SK-N-SH treated with all-trans-retinoic acid at 6 μM for 48 hours (cell line): ENCODE results near the gene SNAPC4.

ENCODE experiments used
- ATAC-seq: fragments of 200-7000 bp; cut with Tn5 transposase; 3 replicates; pipeline ENCODE4 v1.9.1; 2020; ENCODE audit warnings: mild to moderate bottlenecking, moderate library complexity
- ARNTL ChIP-seq: fragments of 450-650 bp; formaldehyde crosslinking; IDR thresholded peaks from 2 replicates; pipeline ENCODE4 v1.5.0; 2020; ENCODE audit warnings: low read depth, mild to moderate bottlenecking, moderate library complexity, borderline replicate concordance
- BACH2 ChIP-seq: fragments of 250-450 bp; sonication (Bioruptor Pico); IDR thresholded peaks from 2 replicates; pipeline ENCODE4 v1.9.0; 2021; ENCODE audit warnings: mild to moderate bottlenecking, borderline replicate concordance
- CREB5 ChIP-seq: fragments of 250-450 bp; sonication (Bioruptor Pico); IDR thresholded peaks from 2 replicates; pipeline ENCODE4 v1.5.1; 2020; ENCODE audit warnings: low read depth, mild to moderate bottlenecking, moderate library complexity
- CSDC2 ChIP-seq: fragments of 250-450 bp; sonication (Bioruptor Pico); IDR thresholded peaks from 2 replicates; pipeline ENCODE4 v1.5.0; 2020; ENCODE audit warnings: mild to moderate bottlenecking, moderate library complexity
- CSRNP3 ChIP-seq: fragments of 250-450 bp; sonication (Bioruptor Pico); IDR thresholded peaks from 2 replicates; pipeline ENCODE4 v1.5.1; 2021; ENCODE audit warnings: mild to moderate bottlenecking, moderate library complexity
- ESRRG ChIP-seq: fragments of 250-450 bp; sonication (Bioruptor Pico); IDR thresholded peaks from 2 replicates; pipeline ENCODE4 v1.6.1; 2021; ENCODE audit warnings: mild to moderate bottlenecking
- GLIS3 ChIP-seq: fragments of 250-450 bp; sonication (Bioruptor Pico); IDR thresholded peaks from 2 replicates; pipeline ENCODE4 v1.5.0; 2020; ENCODE audit warnings: mild to moderate bottlenecking, moderate library complexity
- ISL1 ChIP-seq: fragments of 250-450 bp; sonication (Bioruptor Pico); IDR thresholded peaks from 2 replicates; pipeline ENCODE4 v2.1.2; 2022; ENCODE audit warnings: mild to moderate bottlenecking, moderate library complexity
- OSR1 ChIP-seq: fragments of 250-450 bp; sonication (Bioruptor Pico); IDR thresholded peaks from 2 replicates; pipeline ENCODE4 v1.8.0; 2022; ENCODE audit warnings: moderate library complexity, mild to moderate bottlenecking, inconsistent platforms
- PATZ1 ChIP-seq: fragments of 250-450 bp; sonication (Bioruptor Pico); IDR thresholded peaks from 2 replicates; pipeline ENCODE4 v1.8.0; 2020; ENCODE audit warnings: mild to moderate bottlenecking, moderate library complexity, borderline replicate concordance
- POU6F1 ChIP-seq: fragments of 250-450 bp; sonication (Bioruptor Pico); IDR thresholded peaks from 2 replicates; pipeline ENCODE4 v1.8.0; 2021; ENCODE audit warnings: low read depth, mild to moderate bottlenecking, moderate library complexity, borderline replicate concordance
- PPARA ChIP-seq: fragments of 250-450 bp; sonication (Bioruptor Pico); IDR thresholded peaks from 2 replicates; pipeline ENCODE4 v1.5.0; 2020; ENCODE audit warnings: mild to moderate bottlenecking, borderline replicate concordance
- RARB ChIP-seq: fragments of 250-450 bp; sonication (Bioruptor Pico); IDR thresholded peaks from 2 replicates; pipeline ENCODE4 v1.8.0; 2021; ENCODE audit warnings: mild to moderate bottlenecking, moderate library complexity
- SNAI2 ChIP-seq: fragments of 250-450 bp; sonication (Bioruptor Pico); IDR thresholded peaks from 2 replicates; pipeline ENCODE4 v1.5.0; 2020; ENCODE audit warnings: mild to moderate bottlenecking, moderate library complexity
- TCF4 ChIP-seq: fragments of 250-450 bp; sonication (Bioruptor Pico); IDR thresholded peaks from 2 replicates; pipeline ENCODE4 v1.8.0; 2021; ENCODE audit warnings: mild to moderate bottlenecking, moderate library complexity, borderline replicate concordance
- TOX ChIP-seq: fragments of 250-450 bp; sonication (Bioruptor Pico); IDR thresholded peaks from 2 replicates; pipeline ENCODE4 v1.8.0; 2021; ENCODE audit warnings: mild to moderate bottlenecking, moderate library complexity, borderline replicate concordance
- TSHZ2 ChIP-seq: fragments of 250-450 bp; sonication (Bioruptor Pico); IDR thresholded peaks from 2 replicates; pipeline ENCODE4 v1.5.0; 2020; ENCODE audit warnings: mild to moderate bottlenecking, moderate library complexity
- ZC3H10 ChIP-seq: fragments of 250-450 bp; sonication (Bioruptor Pico); IDR thresholded peaks from 2 replicates; pipeline ENCODE4 v1.5.1; 2021; ENCODE audit warnings: mild to moderate bottlenecking, moderate library complexity
- ZFP3 ChIP-seq: fragments of 250-450 bp; sonication (Bioruptor Pico); IDR thresholded peaks from 2 replicates; pipeline ENCODE4 v1.5.0; 2020; ENCODE audit warnings: mild to moderate bottlenecking, moderate library complexity
- ZFP30 ChIP-seq: fragments of 450-650 bp; formaldehyde crosslinking; IDR thresholded peaks from 2 replicates; pipeline ENCODE4 v1.5.0; 2022; ENCODE audit warnings: mild to moderate bottlenecking, moderate library complexity
- ZNF565 ChIP-seq: fragments of 450-650 bp; formaldehyde crosslinking; conservative IDR thresholded peaks from 2 replicates; pipeline ENCODE4 v1.5.0; 2020; ENCODE audit warnings: low read depth, mild to moderate bottlenecking, moderate library complexity
- ZNF70 ChIP-seq: fragments of 450-650 bp; formaldehyde crosslinking; IDR thresholded peaks from 2 replicates; pipeline ENCODE4 v1.5.0; 2020; ENCODE audit warnings: mild to moderate bottlenecking, moderate library complexity
- ZNF8 ChIP-seq: fragments of 450-650 bp; formaldehyde crosslinking; IDR thresholded peaks from 2 replicates; pipeline ENCODE4 v1.5.0; 2020; ENCODE audit warnings: mild to moderate bottlenecking, moderate library complexity

Gene SNAPC4

GRCh38 chr9:136416914-136417313 lies 16.9 kb upstream of the SNAPC4 start:
- no peak for ATAC-seq
- TF ChIP-seq TOX: no peak
- TF ChIP-seq SNAI2 (CRISPR knock-in tag): no peak
- TF ChIP-seq ZNF8 (CRISPR knock-in tag): no peak
- TF ChIP-seq ZNF565 (CRISPR knock-in tag): no peak
- TF ChIP-seq PPARA (CRISPR knock-in tag): no peak
- no peak for TF ChIP-seq ISL1 (CRISPR knock-in tag)
- TF ChIP-seq ESRRG: no peak
- no peak for TF ChIP-seq OSR1 (CRISPR knock-in tag)
- no peak for TF ChIP-seq ZFP3
- TF ChIP-seq CREB5: no peak
- no peak for TF ChIP-seq TCF4 (CRISPR knock-in tag)
- no peak for TF ChIP-seq PATZ1

- TF ChIP-seq ZNF565 (CRISPR knock-in tag) (no peak), PATZ1 (no peak), CSDC2 (no peak), OSR1 (CRISPR knock-in tag) (no peak), ESRRG (no peak), SNAI2 (CRISPR knock-in tag) (no peak), ARNTL (CRISPR knock-in tag) (no peak), ZFP30 (CRISPR knock-in tag) (no peak), ZFP3 (no peak), RARB (CRISPR knock-in tag) (no peak), POU6F1 (CRISPR knock-in tag) (no peak), TSHZ2 (CRISPR knock-in tag) (no peak), GLIS3 (no peak), ZNF8 (CRISPR knock-in tag) (no peak), ZC3H10 (CRISPR knock-in tag) (no peak), CREB5 (no peak), ZNF70 (CRISPR knock-in tag) (no peak), BACH2 (CRISPR knock-in tag) (no peak), CSRNP3 (no peak), TCF4 (CRISPR knock-in tag) (no peak)
- ATAC-seq: no peak
Measured at GRCh38 chr9:136416427-136416826, 16.5 kb upstream of the SNAPC4 start.
